Measurements from ENCODE around the gene XPO5. TPM values are rescaled to one million over a fixed set of nuclear protein-coding genes. Genes with fewer than 3 reads are reported as not detected.
"Not testable (repeated sequence)": the region's sequence is repeated elsewhere in the genome, so short reads cannot be mapped to it uniquely, and the experiment has no call there.

Gene XPO5
- total and polyA plus RNA-seq, 7 donors, result 12.3 to 40.1 (median 19.2) TPM

GRCh38 chr6:43503443-43503842 lies 72.4 kb downstream of the XPO5 start:
- intact Hi-C loops (cut with DNase I), result no loop called here
- Histone ChIP-seq H3K4me1 (peaks cover 3% of the 10 kb centered on the region), H3K36me3 (ENCODE audit: insufficient read depth in 1 of 2, low read depth in 1 of 2) (peaks cover 0 to 74% of the 10 kb centered on the region in 2 donors), H3K4me3 (no peak overlapping the region), H3K9me3 (no peaks in the 10 kb centered on the region), H3K27me3 (ENCODE audit: insufficient read depth in 3 of 3, low read length in 2 of 3) (no peaks in the 10 kb centered on the region), H3K27ac (no peak overlapping the region)
- 87 to 90% (median 89%) methylated on average over 8 of the region's 8 CpGs for WGBS, 3 donors
- no peak for ATAC-seq
- DNase-seq, result peak in 1 of 2 donors; percentile 39
- no peak for TF ChIP-seq CTCF (IDR thresholded peaks at IDR 0.05)

- DNase-seq, result peak in 1 of 2 donors; percentile 43
- no peak for ATAC-seq
Observed at GRCh38 chr6:43502666-43503065, 73.2 kb downstream of the XPO5 start.

GRCh38 chr6:43500921-43501320 lies 74.9 kb downstream of the XPO5 start:
- DNase-seq, result no peak
- Histone ChIP-seq H3K27me3 (ENCODE audit: insufficient read depth in 3 of 3, low read length in 2 of 3) (no peaks in the 10 kb centered on the region), H3K36me3 (ENCODE audit: insufficient read depth in 1 of 2, low read depth in 1 of 2) (peaks cover 0 to 84% of the 10 kb centered on the region in 2 donors), H3K27ac (no peak overlapping the region), H3K9me3 (no peaks in the 10 kb centered on the region), H3K4me1 (peaks cover 16% of the 10 kb centered on the region), H3K4me3 (no peak overlapping the region)
- intact Hi-C loops (cut with DNase I), result no loop called here
- WGBS, 3 donors, result 96 to 98% (median 96%) methylated on average over 3 of the region's 3 CpGs
- TF ChIP-seq CTCF (IDR thresholded peaks at IDR 0.05), result no peak
- ATAC-seq, result no peak

More at GRCh38 chr6:43502666-43503065, 73.2 kb downstream of the XPO5 start:
- H3K4me1 ChIP-seq, result peaks cover 3% of the 10 kb centered on the region
- no peak for TF ChIP-seq CTCF (IDR thresholded peaks at IDR 0.05)
- intact Hi-C loops (cut with DNase I), result no loop called here
- H3K36me3 ChIP-seq (ENCODE audit: insufficient read depth in 1 of 2, low read depth in 1 of 2), result peaks cover 0 to 82% of the 10 kb centered on the region in 2 donors
- 83 to 86% (median 83%) methylated on average over 4 of the region's 4 CpGs for WGBS, 3 donors
- no peak overlapping the region for H3K27ac ChIP-seq
- H3K9me3 ChIP-seq, result no peaks in the 10 kb centered on the region
- no peaks in the 10 kb centered on the region for H3K27me3 ChIP-seq (ENCODE audit: insufficient read depth in 3 of 3, low read length in 2 of 3)
- no peak overlapping the region for H3K4me3 ChIP-seq

GRCh38 chr6:43499028-43499815 lies 76.6 kb downstream of the XPO5 start:
- TF ChIP-seq CTCF (IDR thresholded peaks at IDR 0.05), result no peak
- DNase-seq (no peak), ATAC-seq (no peak)
- peaks cover 0 to 67% of the 10 kb centered on the region in 2 donors for H3K36me3 ChIP-seq (ENCODE audit: insufficient read depth in 1 of 2, low read depth in 1 of 2)
- peaks cover 25% of the 10 kb centered on the region for H3K4me1 ChIP-seq
- intact Hi-C loops (cut with DNase I), result no loop called here
- H3K27ac ChIP-seq, result peak overlapping the region; percentile 16
- 63 to 69% (median 69%) methylated on average over 12 of the region's 12 CpGs for WGBS, 3 donors
- no peak overlapping the region for H3K4me3 ChIP-seq
- no peaks in the 10 kb centered on the region for H3K27me3 ChIP-seq (ENCODE audit: insufficient read depth in 3 of 3, low read length in 2 of 3)
- no peaks in the 10 kb centered on the region for H3K9me3 ChIP-seq

GRCh38 chr6:43498291-43498690 lies 77.5 kb downstream of the XPO5 start:
- intact Hi-C loops (cut with DNase I); H3K27me3 ChIP-seq (ENCODE audit: insufficient read depth in 3 of 3, low read length in 2 of 3); ATAC-seq; DNase-seq; H3K4me3 ChIP-seq; H3K27ac ChIP-seq; H3K9me3 ChIP-seq: not testable (repeated sequence)
- Histone ChIP-seq H3K4me1 (peaks cover 25% of the 10 kb centered on the region), H3K36me3 (ENCODE audit: insufficient read depth in 1 of 2, low read depth in 1 of 2) (peaks cover 0 to 64% of the 10 kb centered on the region in 2 donors)
- 89 to 91% (median 91%) methylated on average over 5 of the region's 5 CpGs for WGBS, 3 donors
